ENCODE measurements around the gene KASH5.
"Not testable (repeated sequence)": the region's sequence is repeated elsewhere in the genome, so short reads cannot be mapped to it uniquely, and the experiment has no call there.

KASH5 gene

DNA sequence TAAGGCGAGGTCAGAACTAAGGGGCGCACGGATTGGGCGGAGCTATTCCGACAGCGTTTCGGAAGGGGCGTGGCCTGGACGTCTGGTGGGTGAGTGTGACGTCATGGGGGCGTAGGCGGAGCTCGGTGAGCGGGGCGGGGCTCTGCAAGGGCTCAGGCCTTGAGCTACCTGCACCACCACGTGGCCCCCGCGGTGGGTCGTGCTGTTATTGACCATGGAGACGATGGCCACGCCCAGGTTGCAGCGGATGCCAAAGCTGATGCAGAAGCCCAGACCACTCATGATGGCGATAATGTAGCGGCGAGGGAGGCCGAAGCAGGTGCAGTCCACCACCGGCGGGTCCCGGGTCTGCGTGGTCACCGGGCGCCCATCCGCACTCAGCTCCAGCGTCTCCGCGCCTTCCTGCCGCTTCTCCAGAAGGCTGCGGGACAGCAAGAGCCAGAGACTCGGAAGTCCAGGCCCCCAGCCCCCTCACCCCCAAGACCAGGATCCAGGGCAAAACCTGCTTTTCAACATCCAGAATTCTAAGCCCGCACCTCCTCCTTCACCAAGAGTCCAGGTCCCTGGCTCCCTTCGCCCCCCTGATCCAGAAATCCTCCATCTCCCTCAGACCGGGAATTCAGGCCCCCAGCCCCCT lies 48.5 kb downstream of the KASH5 start:
- no peak for DNase-seq (ENCODE audit: low read depth)

DNA sequence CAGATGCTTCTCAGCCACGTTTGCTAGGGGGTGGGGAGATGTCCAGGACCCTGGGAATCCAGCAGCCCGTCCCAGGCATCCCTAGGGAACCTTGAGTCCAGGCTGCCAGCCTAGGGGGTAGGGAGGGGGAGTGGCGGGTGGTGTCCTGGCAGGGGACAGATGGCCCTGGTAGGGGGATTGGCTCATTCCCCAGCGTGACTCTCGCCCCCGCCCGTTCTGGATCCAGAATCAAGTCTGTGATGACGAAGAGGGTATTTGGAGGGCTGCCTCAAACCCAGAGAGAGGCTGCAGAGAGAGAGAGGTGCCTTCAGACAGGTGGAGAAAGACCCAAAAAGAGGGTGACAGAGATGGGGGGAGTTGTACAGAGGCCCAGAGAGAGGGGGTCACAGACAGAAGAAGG lies 49.2 kb downstream of the KASH5 start:
- DNase-seq (ENCODE audit: low read depth), result no peak

DNA sequence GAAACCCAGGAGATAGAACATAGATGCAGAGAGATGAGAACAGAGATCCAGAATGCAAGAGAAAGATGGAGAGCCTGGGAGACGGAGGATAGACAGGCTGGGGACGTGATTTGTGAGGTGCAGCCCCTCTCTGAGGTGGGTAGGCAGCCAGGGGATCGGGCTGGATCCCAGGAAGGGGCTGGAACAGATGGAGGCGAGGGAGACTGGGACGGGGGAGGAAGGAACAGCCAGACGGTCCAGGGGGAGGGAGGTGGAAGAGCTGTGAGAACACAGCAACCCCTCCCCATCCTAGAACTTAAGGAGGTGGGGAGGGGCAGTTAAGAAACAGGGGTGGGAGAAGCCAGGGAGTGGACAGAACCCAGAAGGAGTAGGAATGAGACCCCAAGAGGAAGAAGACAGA lies 50.2 kb downstream of the KASH5 start:
- no peak for DNase-seq (ENCODE audit: low read depth)

DNA sequence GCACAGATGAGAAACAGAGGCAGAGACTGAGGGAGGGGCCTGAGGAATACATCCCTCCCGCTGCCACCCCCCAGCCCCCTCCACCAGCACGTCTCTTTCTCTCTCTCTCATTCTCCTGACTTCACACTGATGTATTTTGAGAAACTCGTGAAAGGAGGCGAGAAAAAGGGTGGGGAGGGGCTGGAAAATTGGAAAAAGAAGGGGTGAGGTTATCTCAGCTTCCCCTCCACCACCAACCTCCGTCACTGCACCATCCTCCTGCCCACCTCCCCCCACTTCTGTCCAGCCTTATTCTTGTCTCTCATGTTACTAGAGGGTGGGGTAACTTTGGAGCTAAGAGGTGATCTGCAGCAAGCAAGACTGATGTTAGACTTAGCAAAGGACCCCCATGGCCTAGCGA lies 51.8 kb downstream of the KASH5 start:
- DNase-seq (ENCODE audit: low read depth), result no peak

DNA sequence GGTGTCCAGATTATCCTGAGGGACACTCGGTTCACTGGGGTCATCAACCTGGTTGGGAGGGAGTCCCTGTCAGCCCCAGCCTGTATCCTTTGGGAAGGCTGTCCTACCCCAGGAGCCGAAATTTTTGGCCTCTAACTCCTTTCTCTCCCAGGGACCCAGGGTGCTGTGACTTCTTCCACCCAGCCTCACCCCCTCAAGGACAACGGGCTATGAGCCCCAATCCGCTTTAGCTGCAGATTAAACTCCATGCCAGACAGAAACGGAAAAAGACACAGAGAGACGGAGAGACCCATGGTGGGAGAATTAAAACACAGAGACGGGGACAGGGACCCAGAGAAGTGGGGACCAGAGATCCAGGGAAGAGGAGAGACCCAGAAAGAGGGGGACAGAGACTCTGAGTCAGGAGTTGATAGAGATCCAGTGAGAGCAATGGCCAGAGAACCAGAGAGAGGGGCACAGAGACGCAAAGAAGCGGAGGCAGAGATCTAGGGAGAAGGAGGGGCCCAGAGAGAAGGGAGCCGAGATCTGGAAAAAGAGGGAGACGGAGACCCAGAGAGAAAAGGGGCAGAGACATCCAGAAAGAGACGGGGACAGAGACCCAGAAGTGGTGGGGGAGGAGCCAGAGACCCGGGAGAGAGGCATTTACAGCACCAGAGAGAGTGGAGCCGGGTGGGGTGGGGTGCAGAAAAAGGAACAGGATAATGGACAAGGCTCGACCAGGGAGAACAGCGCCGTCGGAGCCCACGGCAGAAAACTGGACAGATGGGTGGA lies 52.6 kb downstream of the KASH5 start:
- no peak for DNase-seq (ENCODE audit: low read depth)

DNA sequence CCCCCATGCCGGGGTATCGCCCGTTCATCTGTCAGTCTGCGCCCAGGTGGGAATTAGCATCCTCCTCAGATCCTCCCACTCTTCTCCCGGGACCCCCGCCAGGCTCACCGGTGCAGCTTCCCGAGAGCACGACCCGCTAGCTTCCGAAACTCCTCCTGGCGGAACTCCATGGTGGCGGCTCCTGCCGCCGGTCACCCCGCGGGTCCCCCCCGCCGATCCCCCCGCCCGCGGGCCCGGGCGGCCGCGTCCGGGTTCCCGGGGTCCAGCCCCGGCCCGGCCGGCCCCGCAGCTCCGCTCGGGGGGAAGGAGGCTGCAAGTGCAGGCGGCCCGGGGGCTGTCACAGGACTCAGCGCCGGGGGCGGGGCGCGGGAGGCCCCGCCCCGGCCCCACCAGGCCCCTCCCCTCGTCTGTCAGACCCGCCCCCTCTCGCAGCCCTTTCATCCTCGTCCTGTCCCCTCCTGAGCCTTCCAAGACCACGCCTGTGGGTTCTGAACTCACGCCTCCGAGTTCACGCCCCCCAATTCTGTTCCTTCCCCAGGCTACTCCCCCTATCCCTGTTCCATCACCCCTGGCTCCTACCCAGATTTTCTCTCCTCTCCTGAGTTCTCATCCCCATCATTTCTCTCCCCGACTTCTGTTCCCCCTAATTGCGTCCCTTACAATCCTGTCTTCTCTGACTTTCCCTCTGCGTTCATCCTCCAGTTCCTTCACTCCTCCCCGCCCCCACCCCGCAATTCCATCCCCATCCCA lies 53.3 kb downstream of the KASH5 start, which contains the start of gene SLC17A7:
Gene SLC17A7 (minus strand): TSS at position 318 of the 750 bp plus-strand sequence. CDS start 148 bp downstream, at position 170.
- no peak for DNase-seq (ENCODE audit: low read depth)

DNA sequence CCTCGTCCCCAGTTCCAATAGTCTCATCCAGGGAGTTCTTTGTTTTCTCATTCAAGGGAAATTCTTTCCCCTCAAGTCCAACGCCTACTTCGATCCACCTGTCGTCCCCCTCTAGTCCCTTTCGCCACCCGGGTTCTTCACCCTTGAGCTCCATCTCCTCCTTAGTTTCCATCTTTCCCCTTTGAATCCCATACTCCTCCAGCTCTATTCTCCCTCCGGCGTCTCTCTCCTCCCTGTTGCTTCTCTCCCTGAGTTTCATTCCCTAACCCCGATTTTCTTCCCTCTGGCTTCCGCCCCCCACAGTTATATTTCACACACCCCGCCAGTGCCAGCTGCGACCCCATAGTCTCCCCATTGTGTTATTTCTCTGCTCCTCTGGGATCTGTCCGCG lies 53.9 kb downstream of the KASH5 start:
- DNase-seq (ENCODE audit: low read depth), result no peak

DNA sequence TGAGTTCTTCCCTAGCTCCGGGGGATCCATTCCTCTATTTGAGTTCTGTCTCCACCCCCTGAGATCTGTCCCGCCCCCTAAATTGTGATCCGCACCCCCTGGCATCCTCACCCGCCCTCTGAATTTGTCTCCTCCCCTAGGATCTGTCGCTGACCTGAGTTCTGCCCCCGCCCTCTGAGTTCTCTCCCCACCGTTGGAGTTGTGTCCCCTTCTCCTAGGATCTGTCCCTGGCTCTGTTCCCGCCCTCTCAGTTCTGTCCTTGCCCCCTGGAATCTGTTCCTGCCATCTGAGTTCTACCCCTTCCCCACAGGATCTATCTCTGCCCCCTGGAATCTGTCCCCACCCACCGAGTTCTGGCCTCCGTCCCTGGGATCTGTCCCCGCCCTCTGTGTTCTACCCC lies 54.3 kb downstream of the KASH5 start:
- DNase-seq (ENCODE audit: low read depth), result no peak

DNA sequence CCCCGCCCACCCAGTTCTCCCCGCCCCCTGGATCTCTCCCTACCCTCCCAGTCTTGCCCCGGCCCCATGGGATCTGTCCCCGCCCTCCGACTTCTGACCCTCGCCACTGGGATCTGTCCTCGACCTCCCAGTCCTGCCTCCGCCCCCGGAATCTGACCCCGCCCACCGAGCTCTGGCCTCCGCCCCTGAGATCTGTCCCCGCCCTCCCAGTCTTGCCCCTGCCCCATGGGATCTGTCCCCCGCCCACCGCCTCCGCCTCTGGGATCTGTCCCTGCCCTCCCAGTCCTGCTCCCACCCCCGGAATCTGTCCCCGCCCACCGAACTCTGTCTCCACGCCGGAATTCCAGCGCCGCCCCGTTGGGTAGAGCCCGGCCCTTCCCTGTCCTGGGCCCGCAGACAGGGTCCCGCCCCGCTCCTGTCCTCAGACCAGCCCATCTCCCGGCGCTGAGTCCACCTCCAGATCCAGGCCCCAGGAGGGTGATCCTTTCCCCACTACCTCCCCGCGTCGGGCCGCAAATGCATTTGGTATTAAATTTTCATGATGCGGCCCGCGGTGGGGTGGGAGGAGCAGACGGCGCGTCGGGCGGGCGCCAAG lies 54.8 kb downstream of the KASH5 start:
- DNase-seq (ENCODE audit: low read depth), result peak; percentile 70

DNA sequence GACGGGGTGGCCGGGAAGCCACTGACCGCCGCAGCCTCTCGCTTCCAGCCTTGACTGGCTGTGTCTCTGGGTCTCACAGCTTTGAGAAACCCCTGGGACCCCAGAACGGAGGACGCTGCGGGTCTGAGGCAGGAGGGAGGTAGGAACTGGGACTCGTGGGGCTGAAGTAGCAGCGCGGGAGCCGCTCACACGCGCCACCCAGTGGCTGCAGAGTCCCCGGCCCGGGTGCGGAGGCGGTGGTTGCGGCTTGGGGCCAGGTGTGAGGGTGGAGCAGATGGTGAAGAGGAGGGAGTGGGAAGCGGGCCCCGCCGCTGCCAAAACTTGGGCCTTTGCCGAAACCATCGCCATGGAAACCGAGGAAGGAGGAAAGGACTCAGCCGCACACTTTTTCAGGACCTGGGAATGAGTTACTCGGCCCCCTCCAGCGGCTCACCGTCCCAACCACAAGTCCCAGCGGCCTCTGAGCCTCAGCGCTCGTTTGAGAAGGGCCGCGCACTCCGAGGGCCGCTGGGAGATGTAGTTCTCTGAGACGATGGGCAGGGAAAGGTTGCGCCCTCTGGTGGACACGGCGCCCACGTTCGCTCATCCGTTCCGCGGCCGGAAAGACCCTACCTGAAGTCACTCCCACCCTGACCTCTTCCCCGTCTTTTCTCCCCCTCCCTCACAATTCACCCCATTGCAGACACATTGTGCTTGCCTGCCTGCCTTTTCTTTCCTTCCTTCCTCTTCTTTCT lies 55.5 kb downstream of the KASH5 start:
- peak; percentile 94 for DNase-seq (ENCODE audit: low read depth)

DNA sequence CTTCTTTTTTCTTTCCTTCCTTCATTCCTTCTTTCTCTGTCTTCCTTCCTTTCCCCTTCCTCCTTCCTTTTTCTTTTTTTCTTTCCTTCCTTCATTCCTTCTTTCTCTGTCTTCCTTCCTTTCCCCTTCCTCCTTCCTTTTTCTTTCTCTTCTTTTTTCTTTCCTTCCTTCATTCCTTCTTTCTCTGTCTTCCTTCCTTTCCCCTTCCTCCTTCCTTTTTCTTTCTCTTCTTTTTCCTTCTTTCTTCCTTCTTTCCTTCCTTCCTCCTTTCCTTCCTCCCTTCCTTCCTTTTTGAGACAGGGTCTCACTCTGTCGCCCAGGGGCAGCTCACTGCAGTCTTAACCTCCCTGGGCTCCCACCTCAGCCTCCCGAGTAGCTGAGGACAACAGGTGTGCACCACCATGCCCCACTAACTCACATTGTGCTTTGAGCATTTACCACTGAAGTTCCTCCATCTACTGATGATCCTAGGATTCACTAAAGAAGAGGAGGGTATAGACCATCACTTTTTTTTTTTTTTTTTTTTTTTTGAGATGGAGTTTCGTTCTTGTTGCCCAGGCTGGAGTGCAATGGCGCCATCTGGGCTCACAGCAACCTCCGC lies 56.2 kb downstream of the KASH5 start:
- DNase-seq (ENCODE audit: low read depth), result not testable (repeated sequence)

DNA sequence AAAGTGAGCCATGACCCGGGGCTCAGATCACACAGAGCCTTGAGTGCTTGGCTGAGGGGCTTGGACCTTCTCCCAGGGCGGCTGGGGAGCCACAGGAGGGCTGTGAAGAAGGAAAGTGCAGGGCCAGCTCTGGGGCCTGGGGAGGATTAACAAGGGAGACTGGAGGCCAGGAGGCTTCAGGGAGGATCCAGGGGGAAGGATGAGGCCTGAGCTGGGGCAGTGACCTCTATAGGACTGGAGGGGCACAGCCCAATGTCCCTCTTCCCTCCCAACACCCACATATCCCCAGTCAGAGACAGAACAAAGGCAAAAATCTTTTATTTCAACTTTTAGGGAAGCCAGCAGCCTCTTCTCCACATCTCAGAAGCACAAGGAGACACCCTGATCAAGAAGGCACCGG lies 57.9 kb downstream of the KASH5 start:
- DNase-seq (ENCODE audit: low read depth), result no peak

DNA sequence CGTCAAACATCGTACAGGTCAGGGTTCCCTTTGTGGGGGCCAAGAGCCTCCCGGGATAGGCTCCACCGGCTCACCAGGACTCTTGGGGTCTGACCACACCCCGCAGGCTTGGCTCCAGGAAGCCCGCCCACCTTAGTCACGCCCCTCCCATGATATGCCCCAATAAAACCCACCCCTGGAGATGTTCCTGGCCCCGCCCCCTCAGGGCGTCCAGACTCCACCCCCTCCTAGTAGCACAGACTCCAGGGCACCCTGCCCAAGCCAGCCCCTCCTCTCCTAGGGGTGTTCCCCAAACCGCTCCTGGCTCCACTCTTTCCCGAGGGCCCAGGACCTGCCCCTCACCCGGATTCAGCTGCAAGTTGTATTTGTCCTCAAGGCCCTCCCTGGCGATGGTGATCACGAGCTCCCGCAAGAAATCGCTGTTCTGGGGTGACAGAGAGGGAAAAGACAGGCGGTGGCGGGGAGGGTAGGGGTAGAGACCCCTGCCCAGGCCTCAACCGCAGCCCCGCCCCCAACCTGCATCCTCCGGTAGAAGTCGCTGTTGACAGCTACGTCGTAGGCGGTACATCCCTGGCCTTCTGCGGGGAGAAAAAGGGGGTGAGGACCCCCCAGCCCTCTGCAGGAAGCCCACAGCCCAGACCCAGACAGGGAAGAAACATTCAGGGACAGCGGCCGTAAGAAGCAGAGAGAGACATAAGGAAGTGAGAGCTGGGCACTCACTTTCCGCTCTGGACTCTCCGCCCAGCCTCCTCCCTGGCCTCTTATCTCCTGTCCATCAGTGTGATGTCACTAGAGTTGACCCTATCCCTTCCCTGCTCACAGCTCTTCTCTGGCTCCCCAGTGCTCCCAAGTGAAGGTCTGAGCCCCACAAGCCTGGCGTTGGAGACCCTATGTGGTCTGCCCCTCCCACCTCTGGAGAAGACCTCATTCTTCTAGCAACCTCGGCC lies 59.7 kb downstream of the KASH5 start:
- no peak for DNase-seq (ENCODE audit: low read depth)

DNA sequence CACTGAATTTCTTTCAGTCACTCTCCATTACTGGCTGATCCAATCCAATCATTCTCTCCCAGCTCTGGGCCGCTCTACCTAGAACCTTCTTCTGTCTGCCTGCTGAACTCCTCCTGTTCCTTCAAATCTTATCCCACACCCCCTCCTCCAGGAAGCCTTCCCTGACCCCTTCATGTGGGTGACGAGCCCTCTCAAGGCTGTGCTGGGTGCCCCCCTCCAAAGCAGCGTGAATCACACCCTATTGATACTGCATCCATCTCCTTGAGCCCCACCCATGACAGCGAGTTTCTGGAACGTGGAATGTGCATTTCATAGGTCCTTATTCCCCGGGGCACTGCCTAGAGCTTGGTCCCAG lies 60.4 kb downstream of the KASH5 start:
- DNase-seq (ENCODE audit: low read depth), result no peak

DNA sequence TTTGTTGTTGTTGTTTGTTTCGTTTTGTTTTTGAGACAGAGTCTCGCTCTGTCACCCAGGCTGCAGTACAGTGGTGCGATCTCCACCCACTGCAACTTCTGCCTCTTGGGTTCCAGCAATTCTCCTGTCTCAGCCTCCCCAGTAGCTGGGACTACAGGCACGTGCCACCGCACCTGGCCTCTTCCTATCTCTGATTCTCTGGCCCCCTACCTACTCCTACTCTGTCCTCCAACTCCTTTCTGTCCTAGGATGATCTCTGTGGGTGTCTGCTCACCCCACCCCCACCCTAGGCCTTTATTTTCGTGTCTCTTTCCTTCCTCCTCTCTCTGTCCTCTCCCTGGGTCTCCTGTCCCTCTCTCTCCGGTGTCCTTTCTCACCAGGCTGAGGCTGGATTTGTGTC lies 62.4 kb downstream of the KASH5 start:
- DNase-seq (ENCODE audit: low read depth), result no peak

DNA sequence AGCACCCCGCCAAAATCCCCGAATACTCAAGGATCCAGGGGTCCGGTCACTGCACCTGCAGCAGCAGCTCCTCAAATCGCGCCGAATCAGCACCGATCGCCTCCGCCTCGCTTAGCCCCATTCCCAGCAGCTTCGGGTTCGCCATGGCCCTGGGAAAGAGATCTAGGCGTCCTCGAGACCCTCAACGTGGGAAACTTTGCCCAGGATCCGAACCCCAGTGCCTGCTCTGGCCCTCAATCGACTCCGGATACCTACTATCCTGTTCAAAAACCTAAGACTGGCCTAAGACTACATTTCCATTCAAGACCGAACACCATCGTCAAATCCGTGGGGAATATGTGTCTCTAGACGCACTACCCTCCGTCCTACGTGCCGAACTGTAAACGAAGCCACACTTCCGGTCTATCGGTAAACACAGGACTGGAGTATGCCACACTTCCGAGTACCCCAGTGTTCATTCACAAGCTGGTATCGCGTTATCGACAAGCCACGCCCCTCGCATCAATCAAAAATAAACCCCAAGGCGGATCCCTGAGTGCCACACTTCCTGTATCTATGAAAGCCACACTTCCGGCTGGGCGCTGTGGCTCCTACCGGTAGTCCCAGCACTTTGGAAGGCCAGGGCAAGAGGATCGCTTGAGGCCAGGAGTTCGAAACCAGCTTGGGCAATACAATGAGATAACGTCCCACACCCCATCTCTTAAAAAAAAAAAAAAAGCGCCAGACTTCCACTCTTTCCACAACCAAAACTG lies 63.6 kb downstream of the KASH5 start, which contains the start of gene PIH1D1:
Gene PIH1D1 (minus strand): TSS at position 385 of the 752 bp plus-strand sequence. CDS start 240 bp downstream, at position 145.
- peak; percentile 99 for DNase-seq (ENCODE audit: low read depth)

DNA sequence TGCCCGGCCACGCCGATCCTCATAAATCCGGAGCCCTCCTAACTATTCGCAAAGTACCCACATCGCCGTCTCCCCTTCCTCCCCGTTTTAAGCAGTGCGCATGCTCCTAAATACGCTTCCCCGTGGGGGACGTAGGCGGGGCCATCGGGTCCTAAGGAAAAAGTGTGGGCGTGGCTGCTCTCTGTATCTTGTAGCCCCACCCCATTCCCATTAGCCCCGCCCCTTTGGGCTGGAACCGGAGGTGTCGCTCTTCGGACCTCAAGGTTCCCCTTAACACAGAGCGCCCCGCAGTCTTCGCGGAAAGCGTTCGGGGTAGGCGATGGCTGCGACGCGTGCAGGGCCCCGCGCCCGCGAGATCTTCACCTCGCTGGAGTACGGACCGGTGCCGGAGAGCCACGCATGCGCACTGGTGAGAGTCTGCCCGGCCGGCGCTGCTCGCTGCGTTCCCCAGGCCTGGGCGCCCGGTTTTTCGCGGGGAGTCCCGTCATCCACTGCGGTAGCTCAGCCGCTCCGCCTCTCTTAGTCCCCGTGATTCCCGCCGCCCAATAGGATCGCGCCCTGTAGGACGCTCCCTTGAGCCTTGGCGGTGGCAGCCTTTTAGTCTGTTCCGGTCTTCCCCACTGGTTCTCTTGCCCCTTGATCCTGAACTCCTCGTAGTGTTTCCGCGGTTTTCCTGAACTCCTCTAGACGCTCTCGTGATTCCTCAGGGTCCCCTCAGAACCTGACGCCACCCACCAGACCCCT lies 65.1 kb downstream of the KASH5 start, which contains the start of gene ALDH16A1:
Gene ALDH16A1 (plus strand): TSS at position 213 of the 744 bp plus-strand sequence. CDS start 107 bp downstream, at position 320.
- peak; percentile 97 for DNase-seq (ENCODE audit: low read depth)

DNA sequence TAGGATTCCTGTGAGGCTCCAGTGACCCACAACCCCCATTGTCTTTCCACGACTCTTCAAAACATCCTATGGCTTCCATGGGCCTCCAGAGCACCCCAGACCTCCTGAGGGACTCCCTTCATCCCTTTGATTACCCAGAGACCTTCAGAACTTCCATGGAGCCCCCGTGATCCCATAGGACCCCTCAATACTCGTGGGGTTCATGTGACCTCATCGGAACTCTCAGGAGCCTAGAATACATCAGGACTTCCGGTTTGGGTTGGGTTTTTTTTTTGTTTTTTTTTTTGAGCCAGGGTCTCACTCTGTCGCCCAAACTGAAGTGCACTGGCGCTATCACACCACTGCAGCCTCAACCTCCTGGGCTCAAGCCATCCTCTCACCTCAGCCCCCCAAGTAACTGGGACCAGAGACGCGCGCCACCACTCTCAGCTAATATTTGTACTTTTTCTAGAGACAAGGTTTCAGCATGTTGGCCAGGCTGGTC lies 65.8 kb downstream of the KASH5 start:
- no peak for DNase-seq (ENCODE audit: low read depth)
